Kidney (tissue), 14 donors: ENCODE measurements around the gene PPP1R8. TPM values are rescaled to one million over a fixed set of nuclear protein-coding genes. Genes with fewer than 3 reads are reported as not detected.

Source experiments
- DNase-seq, 5 donors: peaks; one replicate each; pipeline ENCODE4 v3.0.0-alpha.2; 2013 to 2020
- FAIRE-seq: peaks from 2 replicates; lab custom pipeline; 2012; peaks lifted over from hg19 to GRCh38; lab: Jason Lieb, UNC
- H3K27ac ChIP-seq, 2 donors: one replicate each; pipeline ENCODE4 v1.7.0; 2013; ENCODE audit warnings: low read depth in 2 of 2, low read length in 2 of 2, inconsistent platforms in 1 of 2
- H3K27me3 ChIP-seq: one replicate; pipeline ENCODE4 v1.7.1; 2013; ENCODE audit warnings: low read length, inconsistent platforms; ENCODE audit not compliant: control insufficient read depth, insufficient read depth
- H3K36me3 ChIP-seq, 3 donors: one replicate each; pipeline versions ENCODE4 v1.7.0 to v1.7.1; 2013; ENCODE audit warnings: low read length in 3 of 3, control low read depth in 1 of 3, inconsistent platforms in 1 of 3; ENCODE audit not compliant: insufficient read depth in 3 of 3, control insufficient read depth in 2 of 3
- H3K4me1 ChIP-seq, 3 donors: one replicate each; pipeline versions ENCODE4 v1.7.0 to v1.7.1; 2013; ENCODE audit warnings: low read length in 3 of 3, inconsistent platforms in 1 of 3, low read depth in 1 of 3; ENCODE audit not compliant: control insufficient read depth in 2 of 3, insufficient read depth in 2 of 3
- H3K4me3 ChIP-seq, 3 donors: one replicate each; pipeline versions ENCODE4 v1.7.0 to v1.8.1; 2013; ENCODE audit warnings: low read length in 3 of 3, control low read depth in 1 of 3, inconsistent platforms in 1 of 3
- H3K9ac ChIP-seq, 3 donors: one replicate each; pipeline versions ENCODE4 v1.7.0 to v1.7.1; 2013; ENCODE audit warnings: low read length in 3 of 3, control low read depth in 1 of 3, inconsistent platforms in 1 of 3
- H3K9me3 ChIP-seq, 3 donors: one replicate each; pipeline versions ENCODE4 v1.7.0 to v1.7.1; 2013; ENCODE audit warnings: low read length in 3 of 3, control low read depth in 1 of 3, inconsistent platforms in 1 of 3; ENCODE audit not compliant: control insufficient read depth in 2 of 3, insufficient read depth in 1 of 3
- intact Hi-C: fragments of 100-400 bp; cut with DNase I; formaldehyde crosslinking; loops from one replicate; pipeline ENCODE4 v1.11.1; 2022
- polyA plus RNA-seq: library from polyadenylated mRNA; stranded (reverse); fragments of 350-450 nt; fragmentation: Illumina TruSeq; extraction: RNeasy Lipid Tissue Mini Kit (QIAGEN cat#74804); gene quantifications from one replicate; pipeline ENCODE4 v1.2.3, GENCODE V29; 2014; ENCODE audit warnings: low read depth, low replicate concordance; ENCODE audit not compliant: insufficient read depth
- total RNA-seq: library from RNA; stranded (reverse); fragmentation: NEBNext Ultra II Directional; extraction: Animal tissue kit (Norgen Biotek cat#: 25700); gene quantifications from one replicate; pipeline ENCODE4 v1.2.1, GENCODE V29; 2021
- TF ChIP-seq, protein P1 (sequence below): IDR thresholded peaks from 3 replicates; pipeline ENCODE4 v1.5.1; 2012; ENCODE audit warnings: mild to moderate bottlenecking, moderate library complexity, borderline replicate concordance; ENCODE audit not compliant: insufficient read depth; ENCODE audit errors: extremely low read depth
- donor health status: control.
- donor health status: control.
- donor health status: control.
- donor health status: control.
- donor health status: control.
- donor health status: DM: yes; HTN: yes; CAD: no.
- donor health status: Normal renal cell carcinoma (clear cell type).

PPP1R8 gene
- total and polyA plus RNA-seq, 2 donors from 2014 or later, result 21.8 to 38.6 TPM

DNA sequence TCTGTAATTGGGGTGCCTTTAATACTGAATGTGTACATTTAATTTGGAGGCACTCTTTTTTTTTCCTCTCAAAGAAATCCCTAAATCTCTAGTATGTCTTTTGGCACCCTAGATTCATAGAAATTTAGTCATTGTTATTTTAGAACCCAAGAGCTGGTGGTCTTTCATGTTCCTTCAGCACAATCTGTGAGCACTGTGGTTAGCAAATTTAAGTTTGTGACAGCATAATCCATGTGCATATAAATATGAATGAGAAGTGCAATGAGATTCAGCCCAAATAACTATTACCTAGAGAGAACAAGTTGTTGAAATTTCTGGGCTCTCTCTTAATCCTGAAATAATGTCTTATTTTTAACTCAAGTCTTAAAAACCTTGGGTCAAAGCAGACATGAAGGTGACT lies 4.5 kb downstream of the PPP1R8 start:
- Histone ChIP-seq H3K27me3 (no peaks in the 10 kb centered on the region), H3K27ac (no peak overlapping the region), H3K4me3 (no peak overlapping the region), H3K9me3 (no peaks in the 10 kb centered on the region), H3K36me3 (peaks cover 0 to 24% (median 6%) of the 10 kb centered on the region in 3 donors), H3K9ac (no peak overlapping the region), H3K4me1 (peaks cover 0 to 11% (median 8%) of the 10 kb centered on the region in 3 donors)
- TF ChIP-seq, protein P1, sequence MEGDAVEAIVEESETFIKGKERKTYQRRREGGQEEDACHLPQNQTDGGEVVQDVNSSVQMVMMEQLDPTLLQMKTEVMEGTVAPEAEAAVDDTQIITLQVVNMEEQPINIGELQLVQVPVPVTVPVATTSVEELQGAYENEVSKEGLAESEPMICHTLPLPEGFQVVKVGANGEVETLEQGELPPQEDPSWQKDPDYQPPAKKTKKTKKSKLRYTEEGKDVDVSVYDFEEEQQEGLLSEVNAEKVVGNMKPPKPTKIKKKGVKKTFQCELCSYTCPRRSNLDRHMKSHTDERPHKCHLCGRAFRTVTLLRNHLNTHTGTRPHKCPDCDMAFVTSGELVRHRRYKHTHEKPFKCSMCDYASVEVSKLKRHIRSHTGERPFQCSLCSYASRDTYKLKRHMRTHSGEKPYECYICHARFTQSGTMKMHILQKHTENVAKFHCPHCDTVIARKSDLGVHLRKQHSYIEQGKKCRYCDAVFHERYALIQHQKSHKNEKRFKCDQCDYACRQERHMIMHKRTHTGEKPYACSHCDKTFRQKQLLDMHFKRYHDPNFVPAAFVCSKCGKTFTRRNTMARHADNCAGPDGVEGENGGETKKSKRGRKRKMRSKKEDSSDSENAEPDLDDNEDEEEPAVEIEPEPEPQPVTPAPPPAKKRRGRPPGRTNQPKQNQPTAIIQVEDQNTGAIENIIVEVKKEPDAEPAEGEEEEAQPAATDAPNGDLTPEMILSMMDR, result no peak
- DNase-seq, result no peak
- FAIRE-seq, result no peak
- intact Hi-C loops, result no loop called here

DNA sequence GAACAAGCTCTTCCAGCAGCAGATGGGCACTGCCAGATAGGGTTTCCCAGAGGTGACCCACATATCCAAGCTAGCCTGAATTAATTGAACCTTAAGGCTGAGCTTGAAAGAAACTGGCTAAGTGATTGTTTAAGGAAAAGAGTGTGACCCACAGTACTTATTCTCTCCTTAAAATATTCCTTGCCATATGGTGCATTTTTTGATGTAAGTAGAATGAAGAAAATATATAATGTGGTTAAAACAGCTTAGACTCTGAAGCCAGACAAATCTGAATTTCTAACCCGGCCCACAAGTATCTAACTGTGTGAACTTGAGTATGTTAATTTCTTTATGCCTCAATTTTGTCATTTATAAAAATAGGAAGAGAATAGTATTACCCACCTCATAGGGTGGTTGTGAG lies 4.9 kb downstream of the PPP1R8 start:
- H3K27ac ChIP-seq, result no peak overlapping the region
- H3K9ac ChIP-seq, result no peak overlapping the region
- TF ChIP-seq, protein P1, result no peak
- peaks cover 0 to 26% (median 6%) of the 10 kb centered on the region in 3 donors for H3K36me3 ChIP-seq
- no peaks in the 10 kb centered on the region for H3K9me3 ChIP-seq
- H3K27me3 ChIP-seq, result no peaks in the 10 kb centered on the region
- intact Hi-C loops, result no loop called here
- peaks cover 0 to 11% (median 8%) of the 10 kb centered on the region in 3 donors for H3K4me1 ChIP-seq
- no peak for DNase-seq
- FAIRE-seq, result no peak
- no peak overlapping the region for H3K4me3 ChIP-seq

DNA sequence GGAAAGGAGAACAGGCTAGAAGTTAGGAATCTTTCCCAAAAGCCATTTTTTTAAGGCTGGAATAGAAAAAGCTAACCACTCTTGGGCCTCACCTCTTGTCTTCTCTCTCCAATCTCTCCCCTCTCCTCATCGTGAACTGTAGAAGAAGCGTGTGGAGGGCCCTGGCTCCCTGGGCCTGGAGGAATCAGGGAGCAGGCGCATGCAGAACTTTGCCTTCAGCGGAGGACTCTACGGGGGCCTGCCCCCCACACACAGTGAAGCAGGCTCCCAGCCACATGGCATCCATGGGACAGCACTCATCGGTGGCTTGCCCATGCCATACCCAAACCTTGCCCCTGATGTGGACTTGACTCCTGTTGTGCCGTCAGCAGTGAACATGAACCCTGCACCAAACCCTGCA lies 19.4 kb downstream of the PPP1R8 start:
- Histone ChIP-seq H3K4me1 (no peaks in the 10 kb centered on the region), H3K4me3 (no peak overlapping the region), H3K27ac (no peak overlapping the region), H3K27me3 (no peaks in the 10 kb centered on the region), H3K36me3 (peaks cover 4 to 33% (median 30%) of the 10 kb centered on the region in 3 donors), H3K9ac (no peak overlapping the region), H3K9me3 (no peaks in the 10 kb centered on the region)
- intact Hi-C loops, result loop anchor here (10.0 kb wide), 1 partner anchor 125 kb away; no protein-coding TSS in a partner anchor
- TF ChIP-seq, protein P1, result no peak
- no peak for FAIRE-seq
- DNase-seq, result no peak

DNA sequence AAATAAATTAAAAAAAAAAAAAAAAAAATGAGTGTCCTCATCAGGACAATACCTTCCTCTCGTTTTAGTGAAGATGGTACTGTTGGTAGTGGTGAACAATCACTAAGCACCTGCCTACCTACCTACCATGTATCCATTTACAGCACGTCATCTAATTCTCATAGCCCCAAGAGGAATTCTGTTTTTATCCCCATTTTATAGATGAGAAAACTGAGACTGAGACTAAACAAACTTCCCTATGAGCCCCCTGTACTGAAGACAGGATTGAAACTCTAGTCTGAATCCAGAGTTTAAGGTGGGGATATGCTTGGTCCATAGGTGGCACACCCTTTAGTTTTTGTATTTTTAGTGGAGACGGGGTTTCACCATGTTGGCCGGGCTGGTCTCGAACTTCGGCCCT lies 24.5 kb downstream of the PPP1R8 start:
- no peak for FAIRE-seq
- no peak overlapping the region for H3K27ac ChIP-seq
- H3K9ac ChIP-seq, result no peak overlapping the region
- TF ChIP-seq, protein P1, result no peak
- intact Hi-C loops, result loop anchor here (10.0 kb wide), 1 partner anchor 120 kb away; no protein-coding TSS in a partner anchor
- no peak overlapping the region for H3K4me3 ChIP-seq
- H3K36me3 ChIP-seq, result peaks cover 0 to 11% (median 6%) of the 10 kb centered on the region in 3 donors
- H3K9me3 ChIP-seq, result no peaks in the 10 kb centered on the region
- no peaks in the 10 kb centered on the region for H3K27me3 ChIP-seq
- DNase-seq, result no peak
- no peaks in the 10 kb centered on the region for H3K4me1 ChIP-seq
